OCI-LY3 (cell line): Measurements from ENCODE around the gene SH2D5.

ENCODE experiments used
- EZH2phosphoT487 ChIP-seq: fragments of 200-600 bp; shearing (Covaris generic); IDR thresholded peaks from 2 replicates; pipeline ENCODE4 v1.6.1; 2018; ENCODE audit warnings: antibody characterized with exemption, mixed run types, low read depth
- TF ChIP-seq, protein P1 (sequence below): fragments of 200-600, 300-600 bp; sonication (generic); IDR thresholded peaks from 2 replicates; pipeline ENCODE4 v1.5.1; 2014; ENCODE audit warnings: antibody characterized with exemption, low read length, low read depth

DNA sequence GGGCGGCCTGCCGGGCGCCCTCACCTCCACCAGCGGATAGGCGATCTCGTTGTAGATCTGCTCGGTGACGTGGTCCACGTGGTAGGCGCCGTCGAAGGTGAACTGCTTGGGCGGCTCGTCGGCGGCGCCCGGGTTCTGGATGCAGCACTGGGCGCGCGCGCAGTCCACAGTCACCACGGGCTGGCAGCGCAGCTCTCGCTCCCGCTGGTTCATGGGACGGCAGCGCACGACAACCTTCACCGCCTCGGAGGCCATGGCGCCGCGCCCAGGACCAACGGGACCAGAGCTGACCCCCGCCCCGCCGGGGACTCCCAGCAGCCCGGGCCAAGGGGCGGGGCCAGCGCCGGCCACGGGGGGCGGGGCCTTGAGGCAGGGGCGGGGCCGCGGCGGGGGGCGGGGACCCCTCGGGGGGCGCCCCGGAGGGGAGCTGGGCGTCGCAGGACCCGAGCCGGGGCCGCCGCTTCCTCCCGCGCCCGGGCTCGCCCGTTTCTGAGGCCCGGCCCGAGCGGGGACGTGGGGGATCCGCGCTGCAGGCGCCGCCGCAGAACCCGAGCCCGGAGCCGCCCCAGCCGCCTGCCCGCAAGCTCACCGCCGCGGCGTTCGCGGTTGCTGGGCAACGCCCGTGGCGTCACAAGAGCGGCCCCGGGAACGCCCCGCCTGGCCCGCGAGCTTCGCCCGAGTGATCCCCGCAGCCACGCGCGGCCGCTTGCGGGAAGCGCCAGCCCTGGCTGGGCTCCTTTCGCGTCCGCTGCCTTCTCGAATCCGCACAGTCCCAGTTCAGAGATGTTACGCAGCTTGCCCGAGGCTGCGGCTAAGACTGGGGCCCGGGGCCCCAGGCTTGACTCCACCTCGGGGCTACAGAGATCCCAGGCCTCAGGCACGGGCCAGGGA lies 14.8 kb downstream of the SH2D5 start, which contains the start of gene KIF17:
- TF ChIP-seq, protein P1, sequence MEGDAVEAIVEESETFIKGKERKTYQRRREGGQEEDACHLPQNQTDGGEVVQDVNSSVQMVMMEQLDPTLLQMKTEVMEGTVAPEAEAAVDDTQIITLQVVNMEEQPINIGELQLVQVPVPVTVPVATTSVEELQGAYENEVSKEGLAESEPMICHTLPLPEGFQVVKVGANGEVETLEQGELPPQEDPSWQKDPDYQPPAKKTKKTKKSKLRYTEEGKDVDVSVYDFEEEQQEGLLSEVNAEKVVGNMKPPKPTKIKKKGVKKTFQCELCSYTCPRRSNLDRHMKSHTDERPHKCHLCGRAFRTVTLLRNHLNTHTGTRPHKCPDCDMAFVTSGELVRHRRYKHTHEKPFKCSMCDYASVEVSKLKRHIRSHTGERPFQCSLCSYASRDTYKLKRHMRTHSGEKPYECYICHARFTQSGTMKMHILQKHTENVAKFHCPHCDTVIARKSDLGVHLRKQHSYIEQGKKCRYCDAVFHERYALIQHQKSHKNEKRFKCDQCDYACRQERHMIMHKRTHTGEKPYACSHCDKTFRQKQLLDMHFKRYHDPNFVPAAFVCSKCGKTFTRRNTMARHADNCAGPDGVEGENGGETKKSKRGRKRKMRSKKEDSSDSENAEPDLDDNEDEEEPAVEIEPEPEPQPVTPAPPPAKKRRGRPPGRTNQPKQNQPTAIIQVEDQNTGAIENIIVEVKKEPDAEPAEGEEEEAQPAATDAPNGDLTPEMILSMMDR = no peak
- TF ChIP-seq EZH2phosphoT487 = no peak
